ENCODE data around the gene CROCC2. TPM values are rescaled to one million over a fixed set of nuclear protein-coding genes. Genes with fewer than 3 reads are reported as not detected.

Gene CROCC2
- total RNA-seq, 1 donor from 2014 or later: not detected

- no peak for DNase-seq (ENCODE audit: low read depth)
Measured at GRCh38 chr2:240946654-240947053, 40.5 kb downstream of the CROCC2 start.

DNA sequence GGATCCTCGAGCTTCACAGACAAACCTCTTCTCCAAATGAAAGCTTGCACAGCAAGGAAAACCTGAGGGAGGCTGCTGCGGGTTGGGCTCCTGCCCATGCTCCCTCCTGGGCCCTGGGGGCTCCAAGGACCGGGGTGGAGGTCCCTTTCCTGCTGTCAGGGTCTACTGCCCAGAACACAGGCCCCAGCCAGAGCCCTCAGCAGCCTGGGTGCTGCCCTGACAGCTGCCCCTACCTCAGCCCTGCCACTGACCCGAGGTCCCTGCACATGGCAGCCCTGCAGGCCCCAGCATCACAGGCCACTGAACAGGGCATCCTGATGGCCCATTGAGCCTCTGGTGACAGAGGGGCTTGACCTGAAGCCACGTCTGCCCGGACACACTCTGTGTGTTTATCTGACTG is 41.0 kb downstream of the CROCC2 start:
- H3K36me3 ChIP-seq (ENCODE audit: control insufficient read depth, insufficient read depth, low read length): no peaks in the 10 kb centered on the region
- TF ChIP-seq CTCF (IDR thresholded peaks at IDR 0.05; ENCODE audit: insufficient read depth, low read length, poor library complexity, severe bottlenecking): no peak
- DNase-seq (ENCODE audit: low read depth): no peak

More at GRCh38 chr2:240946654-240947053, 40.5 kb downstream of the CROCC2 start:
- peaks cover 4% of the 10 kb centered on the region for H3K27me3 ChIP-seq (ENCODE audit: control insufficient read depth, insufficient read depth, low read length)
- no peaks in the 10 kb centered on the region for H3K36me3 ChIP-seq (ENCODE audit: control insufficient read depth, insufficient read depth, low read length)
- TF ChIP-seq CTCF (IDR thresholded peaks at IDR 0.05; ENCODE audit: insufficient read depth, low read length, poor library complexity, severe bottlenecking): no peak
- H3K4me3 ChIP-seq (ENCODE audit: low read depth, low read length): no peak overlapping the region

DNA sequence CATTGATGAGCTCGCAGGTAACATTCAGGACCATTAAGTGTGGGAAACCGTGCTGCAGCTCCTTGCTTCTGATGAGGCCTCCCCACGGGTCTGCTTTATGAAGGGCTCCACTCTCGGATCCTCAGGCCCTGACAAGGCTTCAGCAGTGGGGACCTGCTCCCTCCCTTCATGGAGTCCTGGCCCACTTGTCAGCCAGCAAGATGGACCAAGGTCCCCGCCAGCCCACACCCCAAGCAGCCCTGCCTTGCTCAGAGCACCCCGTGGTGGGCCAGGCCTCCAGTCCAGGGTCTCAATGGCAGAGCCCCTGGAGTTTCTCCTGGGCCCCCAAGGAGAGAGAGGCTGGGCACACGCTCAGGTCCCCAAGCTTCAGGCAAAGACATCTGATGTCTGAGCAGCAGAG is 41.5 kb downstream of the CROCC2 start:
- H3K4me3 ChIP-seq (ENCODE audit: low read depth, low read length): no peak overlapping the region
- DNase-seq (ENCODE audit: low read depth): no peak
- no peak for TF ChIP-seq CTCF (IDR thresholded peaks at IDR 0.05; ENCODE audit: insufficient read depth, low read length, poor library complexity, severe bottlenecking)
- H3K27me3 ChIP-seq (ENCODE audit: control insufficient read depth, insufficient read depth, low read length): peaks cover 4% of the 10 kb centered on the region
- no peaks in the 10 kb centered on the region for H3K36me3 ChIP-seq (ENCODE audit: control insufficient read depth, insufficient read depth, low read length)

More for the DNA sequence above, 41.0 kb downstream of the CROCC2 start:
- no peak overlapping the region for H3K4me3 ChIP-seq (ENCODE audit: low read depth, low read length)
- H3K27me3 ChIP-seq (ENCODE audit: control insufficient read depth, insufficient read depth, low read length): peaks cover 4% of the 10 kb centered on the region

GRCh38 chr2:240948086-240948485 is 42.0 kb downstream of the CROCC2 start:
- peaks cover 4% of the 10 kb centered on the region for H3K27me3 ChIP-seq (ENCODE audit: control insufficient read depth, insufficient read depth, low read length)
- DNase-seq (ENCODE audit: low read depth): no peak
- H3K4me3 ChIP-seq (ENCODE audit: low read depth, low read length): no peak overlapping the region
- no peak for TF ChIP-seq CTCF (IDR thresholded peaks at IDR 0.05; ENCODE audit: insufficient read depth, low read length, poor library complexity, severe bottlenecking)
- no peaks in the 10 kb centered on the region for H3K36me3 ChIP-seq (ENCODE audit: control insufficient read depth, insufficient read depth, low read length)

- no peak for TF ChIP-seq CTCF (IDR thresholded peaks at IDR 0.05; ENCODE audit: insufficient read depth, low read length, poor library complexity, severe bottlenecking)
- H3K36me3 ChIP-seq (ENCODE audit: control insufficient read depth, insufficient read depth, low read length): no peaks in the 10 kb centered on the region
- no peak overlapping the region for H3K4me3 ChIP-seq (ENCODE audit: low read depth, low read length)
- peaks cover 4% of the 10 kb centered on the region for H3K27me3 ChIP-seq (ENCODE audit: control insufficient read depth, insufficient read depth, low read length)
- DNase-seq (ENCODE audit: low read depth): no peak
Measured at GRCh38 chr2:240948905-240949790, 43.0 kb downstream of the CROCC2 start.
